ENCODE measurements around the gene NFIB.

NFIB gene

DNA sequence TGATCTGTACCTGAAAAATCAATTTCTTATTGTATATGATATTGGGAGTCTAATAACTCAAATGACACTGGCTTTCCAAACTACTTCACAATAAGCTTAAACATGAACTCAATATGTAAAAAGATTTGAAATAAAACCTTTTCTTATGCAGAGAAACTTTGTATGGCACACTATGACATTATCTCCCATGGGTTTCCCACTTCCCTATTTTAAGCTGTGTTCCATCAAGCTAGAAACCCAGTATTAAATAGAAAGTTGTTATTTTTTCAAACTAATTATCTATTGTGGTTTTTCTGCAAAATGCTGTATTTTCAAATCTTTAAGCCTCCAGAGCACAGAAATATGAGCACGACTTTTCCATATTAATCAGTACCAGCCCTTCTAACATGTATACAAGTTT is 174.7 kb downstream of the NFIB start:
- DNase-seq: no peak

DNA sequence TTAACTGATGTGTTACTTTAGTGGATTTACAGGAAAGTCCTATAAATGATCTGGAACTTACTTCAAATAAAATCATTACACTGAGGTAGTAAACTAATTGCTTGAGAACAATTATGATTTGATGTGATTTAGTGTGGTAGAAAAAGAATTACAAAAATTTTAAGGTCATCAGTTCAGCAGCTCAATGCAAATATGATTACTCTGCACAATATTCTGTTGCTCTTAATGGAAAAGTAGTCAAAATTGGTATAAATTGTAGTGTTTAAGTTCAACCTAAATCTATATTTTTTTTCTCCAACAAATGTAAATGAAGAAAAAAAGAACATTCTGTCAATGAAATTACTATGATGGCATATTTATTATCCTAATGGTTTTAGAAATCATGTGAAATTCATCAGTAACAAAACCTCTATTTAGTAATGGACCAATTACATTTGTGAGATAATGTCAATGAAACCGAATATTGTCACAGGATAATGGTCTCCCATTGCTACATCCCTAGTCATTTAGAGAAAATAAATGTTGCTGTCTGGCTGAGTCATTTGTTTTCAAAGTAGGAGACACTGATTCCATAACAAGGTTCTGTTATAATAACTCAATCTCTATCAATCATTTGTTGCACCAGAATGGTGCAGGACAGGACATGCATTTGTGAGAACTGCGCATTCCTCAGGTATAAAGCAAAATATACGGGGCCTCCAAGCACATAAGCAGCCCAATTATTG is 177.1 kb downstream of the NFIB start:
- no peak for DNase-seq

DNA sequence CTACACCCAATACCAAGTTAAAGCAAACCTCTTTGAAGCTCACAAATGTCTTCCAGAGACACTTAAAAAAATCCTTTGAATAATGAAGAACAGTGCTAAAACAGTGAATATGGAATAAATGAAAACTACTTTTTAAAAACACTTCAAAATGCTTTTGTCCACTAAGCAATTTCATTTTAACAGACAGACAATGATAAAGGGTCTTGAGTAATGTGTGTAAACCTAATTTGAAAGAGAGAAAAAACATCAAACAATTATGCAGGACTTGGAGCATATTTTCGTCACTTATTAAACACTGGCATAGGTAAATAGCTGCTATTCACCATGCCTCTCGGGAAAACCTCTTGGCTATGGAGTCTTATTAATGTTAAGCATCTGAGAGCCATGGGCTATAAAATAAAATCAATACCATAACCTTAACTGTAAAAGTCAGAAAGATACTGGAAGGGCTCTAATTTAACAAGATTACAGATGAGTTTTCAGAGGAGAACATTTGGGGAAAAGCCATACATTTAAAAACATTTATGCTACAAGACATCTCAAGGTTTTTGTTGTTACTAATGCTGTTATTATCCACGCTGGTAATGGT is 177.8 kb downstream of the NFIB start:
- DNase-seq: no peak

DNA sequence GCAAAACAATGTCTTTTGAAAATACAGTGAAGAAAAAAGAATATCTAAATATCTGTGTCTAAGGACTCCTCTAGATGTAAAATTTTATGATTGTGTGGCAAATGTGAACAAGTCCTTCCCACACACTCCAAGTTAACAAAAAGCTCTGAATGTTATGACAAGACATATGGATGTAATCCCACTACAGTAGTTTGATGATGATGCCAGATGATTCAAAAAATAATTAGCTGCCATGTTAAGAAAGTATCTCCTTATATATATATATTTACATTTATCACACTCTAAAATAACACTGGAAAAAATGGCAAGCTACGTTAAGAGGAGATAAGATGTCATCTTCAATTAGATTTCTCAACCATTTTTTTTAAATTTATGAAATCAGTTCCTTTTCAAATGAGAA is 178.5 kb downstream of the NFIB start:
- DNase-seq: no peak

DNA sequence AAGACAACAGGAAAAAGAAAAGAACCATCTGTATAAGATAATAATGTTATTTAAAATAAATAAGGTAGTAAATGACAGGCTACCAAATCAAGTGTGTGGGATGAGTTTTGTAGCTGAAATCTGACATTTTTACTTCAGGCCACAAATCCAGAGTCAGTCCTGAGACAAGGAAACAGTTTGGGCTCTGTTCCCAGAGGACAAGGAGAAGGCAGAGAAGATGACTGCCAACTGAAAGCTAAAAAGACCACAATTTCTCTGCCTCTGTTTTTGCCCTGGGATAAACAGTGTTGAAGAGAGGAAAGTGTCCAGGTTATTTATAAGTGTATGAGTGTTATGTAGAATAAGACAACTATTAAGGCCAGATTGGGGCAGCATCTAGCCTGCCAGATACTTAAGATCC is 180.5 kb downstream of the NFIB start:
- DNase-seq: no peak

DNA sequence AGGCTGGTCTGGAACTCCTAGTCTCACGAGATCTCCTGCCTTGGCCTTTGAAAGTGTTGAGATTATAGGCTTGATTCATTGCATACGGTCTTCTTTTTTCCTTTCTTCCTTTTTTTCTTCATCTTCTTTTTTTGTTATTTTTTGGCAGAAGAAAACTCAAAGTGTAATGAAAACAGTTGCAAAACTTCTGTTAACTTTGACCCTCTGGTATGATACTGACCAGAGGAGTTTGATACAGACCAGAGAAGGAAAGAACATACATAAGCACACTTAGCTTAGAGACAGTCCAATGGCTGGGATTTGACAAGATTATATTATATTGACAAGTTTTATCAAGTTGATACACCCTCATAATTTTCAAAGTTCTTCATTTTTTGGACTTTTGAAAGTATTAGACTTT is 181.2 kb downstream of the NFIB start:
- DNase-seq: no peak

DNA sequence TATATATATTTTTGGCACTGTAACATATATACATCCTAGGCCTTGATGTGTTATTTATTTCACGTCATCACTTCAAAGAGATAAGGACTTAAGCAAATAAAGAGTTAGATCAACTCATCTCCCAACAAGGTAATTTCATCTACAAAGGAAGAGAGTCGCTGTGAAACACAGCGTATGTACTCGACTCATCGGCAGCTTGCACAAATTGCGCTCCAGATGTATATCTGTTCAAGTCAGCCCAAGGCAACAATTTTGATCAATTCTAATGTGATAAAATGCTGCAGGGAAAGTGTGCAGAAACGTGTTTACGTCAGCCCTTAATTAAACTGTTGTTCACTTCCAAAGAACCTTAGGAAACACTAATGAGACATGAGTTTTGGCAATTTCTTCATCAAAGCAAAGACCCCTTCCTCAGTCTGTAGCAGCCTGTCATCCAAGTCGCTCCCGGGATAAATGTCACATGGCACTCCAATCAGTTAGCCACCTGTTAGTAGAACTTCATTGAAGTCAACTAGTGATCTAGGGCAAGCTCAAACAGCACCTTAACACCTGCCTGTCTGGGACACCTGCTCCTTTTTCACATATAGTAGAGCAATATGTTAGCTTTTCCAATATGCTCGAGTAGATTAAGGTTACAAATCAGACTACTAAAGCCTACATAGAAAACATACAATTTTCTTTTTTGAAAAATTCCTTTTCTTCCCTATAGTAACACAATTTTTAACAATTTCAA is 182.4 kb downstream of the NFIB start:
- DNase-seq: no peak

DNA sequence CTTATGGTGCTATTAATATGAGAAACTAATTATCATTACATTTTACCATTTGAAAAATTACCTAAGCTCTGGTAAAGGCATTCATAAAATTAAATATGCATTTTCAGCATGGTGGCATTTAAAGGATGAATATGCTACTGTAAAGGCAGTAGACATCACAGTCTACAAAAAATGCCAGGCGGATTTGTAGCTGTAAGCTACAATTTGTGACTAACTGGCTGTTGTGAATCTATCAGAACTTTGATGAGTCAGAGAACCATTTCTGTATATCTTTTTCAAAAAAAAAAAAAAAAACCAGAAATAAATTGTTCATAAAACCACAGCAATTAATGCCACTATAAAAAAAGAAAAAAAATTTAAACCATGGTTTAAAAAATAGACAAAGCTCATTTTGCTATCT is 186.3 kb downstream of the NFIB start:
- DNase-seq: no peak

DNA sequence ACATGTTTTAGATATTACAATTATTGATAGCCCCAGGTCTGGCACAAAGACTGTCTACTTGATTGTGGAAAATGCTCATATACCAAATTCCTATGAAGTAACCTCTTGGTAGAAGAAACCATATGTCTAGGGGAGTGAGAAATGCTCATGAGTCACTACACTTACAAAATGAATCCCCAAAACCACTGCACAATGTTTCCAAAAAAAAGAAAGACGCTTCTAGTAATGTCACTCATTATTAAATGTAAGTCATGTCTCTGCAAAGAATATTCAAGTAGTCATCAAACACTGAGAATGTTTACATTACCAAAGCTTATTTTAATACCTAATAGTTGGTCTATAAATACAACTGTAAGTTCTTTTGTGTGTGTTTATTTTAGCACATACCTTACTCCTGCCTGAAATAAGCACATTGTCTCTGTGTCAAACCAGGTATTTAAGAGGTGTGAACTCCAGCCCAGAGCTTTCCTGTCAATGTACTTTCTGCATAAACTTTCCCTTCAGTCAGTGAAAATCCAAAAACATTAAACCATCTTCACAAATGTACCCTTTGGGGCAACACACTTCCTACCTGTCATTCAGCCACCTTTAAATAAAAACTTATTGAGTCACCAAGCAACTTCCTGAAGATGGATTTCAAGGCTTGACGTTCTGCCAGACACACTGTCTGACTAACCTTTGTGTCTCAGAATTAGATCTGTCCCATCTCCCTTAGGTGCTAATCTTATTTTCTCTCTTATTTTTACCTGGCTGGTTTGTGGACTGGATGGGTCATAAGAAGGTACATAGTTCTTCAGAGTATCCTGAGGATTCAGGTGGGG is 194.0 kb downstream of the NFIB start:
- no peak for DNase-seq

DNA sequence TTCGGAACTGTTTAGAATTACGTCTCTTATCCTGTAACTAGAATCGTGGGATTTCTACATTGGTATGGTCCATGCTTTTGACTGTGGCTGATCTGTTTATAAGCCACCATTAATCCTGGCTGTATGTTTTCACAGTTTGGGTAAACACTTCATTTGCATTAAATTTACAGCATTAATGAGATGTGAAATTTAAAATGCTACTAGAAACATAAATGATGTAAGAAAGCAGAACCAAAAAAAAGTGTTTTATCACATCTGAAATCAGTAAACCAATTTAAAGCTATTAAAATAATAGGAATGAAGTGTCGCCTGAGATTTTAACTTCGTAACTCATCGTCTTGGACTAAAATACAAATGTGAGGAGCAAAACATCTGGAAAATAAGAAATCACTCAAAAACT is 201.7 kb downstream of the NFIB start:
- no peak for DNase-seq

DNA sequence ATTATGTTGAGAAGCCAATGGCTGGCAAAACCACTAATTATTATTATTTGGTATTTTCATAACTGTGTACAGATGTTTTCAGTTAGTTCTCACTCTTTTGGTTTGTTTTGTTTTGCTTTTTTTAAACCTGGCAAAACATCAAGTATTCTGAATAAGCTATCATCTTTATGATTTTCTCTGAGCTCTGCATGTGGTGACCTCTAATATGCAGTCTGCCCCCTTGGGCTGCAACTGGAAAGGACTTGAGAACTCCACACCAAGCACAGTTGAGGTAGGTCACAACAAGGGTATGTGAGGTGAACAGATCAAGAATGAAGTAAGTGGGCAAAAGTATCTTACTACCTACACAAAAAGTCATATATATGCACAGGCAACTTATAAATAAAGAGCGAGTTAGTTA is 202.2 kb downstream of the NFIB start:
- DNase-seq: no peak

DNA sequence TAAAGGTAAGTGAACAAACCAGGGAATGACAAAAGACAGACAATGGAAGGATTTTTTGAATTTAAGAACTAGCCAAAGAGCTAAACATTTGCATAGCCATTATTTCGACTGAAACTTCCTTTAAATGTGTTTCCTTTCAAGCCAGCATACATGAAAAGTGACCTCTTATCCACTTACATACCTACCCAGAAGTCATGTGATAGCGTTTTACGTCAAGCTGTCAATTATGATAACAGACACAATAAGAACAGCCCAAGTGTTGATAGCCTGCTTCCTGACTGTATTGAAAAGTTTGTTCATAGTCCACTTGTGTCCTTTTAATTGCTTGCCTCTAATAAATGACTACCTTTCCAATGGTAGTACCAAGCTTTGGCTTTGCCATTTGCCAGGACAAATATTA is 206.0 kb downstream of the NFIB start:
- DNase-seq: no peak

DNA sequence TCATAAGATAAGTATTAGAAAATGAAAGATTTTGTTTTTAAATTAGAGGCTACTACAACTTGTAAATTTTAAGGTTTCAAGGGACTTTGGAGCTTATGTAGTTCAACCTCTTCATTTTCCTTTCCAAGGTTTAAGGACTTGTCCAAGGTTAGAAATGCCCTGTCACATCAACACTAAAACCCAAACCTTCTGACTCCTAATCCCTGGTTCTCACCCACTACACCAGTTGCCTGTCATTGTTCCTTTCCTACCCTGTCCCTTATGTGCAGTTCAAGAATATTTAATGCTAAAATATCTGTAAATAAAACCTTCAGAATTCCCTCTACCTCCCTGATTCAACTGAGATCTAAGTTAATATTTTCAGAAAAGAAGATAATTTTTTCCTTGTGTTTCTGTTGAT is 206.4 kb downstream of the NFIB start:
- no peak for DNase-seq

DNA sequence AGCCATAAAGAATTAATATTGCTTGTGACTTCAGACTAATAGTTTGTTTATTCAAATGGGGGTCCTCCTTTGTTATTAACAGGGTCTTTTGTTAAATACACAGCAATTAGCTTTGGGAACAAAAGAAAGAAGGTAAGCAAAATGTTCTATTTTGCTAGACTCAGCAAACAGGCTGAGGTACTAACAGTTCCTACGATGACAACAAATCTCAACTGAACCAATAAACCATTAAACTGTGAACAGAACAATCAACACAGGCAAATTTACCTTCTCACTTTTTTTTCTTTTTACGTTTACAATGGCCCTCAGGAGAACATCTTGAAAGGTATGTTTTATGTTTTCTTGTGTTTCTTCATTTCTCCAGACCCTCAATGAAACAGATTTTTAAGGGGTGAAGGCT is 207.2 kb downstream of the NFIB start:
- DNase-seq: no peak

DNA sequence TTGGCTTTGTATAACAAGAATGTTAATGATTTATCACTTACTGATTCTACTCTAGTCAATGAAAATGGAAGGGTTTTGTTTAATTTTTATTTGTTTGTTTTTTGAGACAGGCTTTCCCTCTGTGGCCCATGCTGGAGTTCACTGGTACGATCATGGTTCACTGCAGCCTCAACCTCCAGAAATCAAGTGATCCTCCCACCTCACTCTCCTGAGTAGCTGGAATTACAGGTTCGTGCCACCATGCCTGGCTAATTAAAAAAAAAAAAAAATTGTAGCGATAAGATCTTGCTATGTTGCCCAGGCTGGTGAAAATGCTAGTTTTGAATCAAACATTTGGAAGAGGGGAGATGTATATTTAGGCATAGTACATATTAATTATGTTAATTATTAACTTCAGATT is 209.4 kb downstream of the NFIB start:
- DNase-seq: no peak

DNA sequence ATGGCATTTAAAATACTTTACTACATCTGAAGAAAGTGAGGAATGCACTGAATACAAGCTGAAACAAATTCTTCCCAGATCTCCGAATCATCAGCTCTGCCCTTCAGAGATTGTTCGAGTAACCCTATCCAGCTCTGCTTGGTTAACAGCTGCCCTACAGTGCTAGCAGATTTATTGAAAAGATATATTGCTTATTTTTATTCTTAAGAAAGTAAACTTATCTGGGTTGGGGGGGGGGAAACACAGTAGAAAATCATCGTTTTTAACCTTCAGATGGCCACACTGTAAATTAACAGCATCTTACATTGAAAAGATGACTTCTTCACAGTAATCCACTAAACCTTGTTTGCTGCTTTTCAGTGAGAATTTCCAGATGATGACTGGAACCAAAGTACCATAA is 210.8 kb downstream of the NFIB start:
- no peak for DNase-seq

DNA sequence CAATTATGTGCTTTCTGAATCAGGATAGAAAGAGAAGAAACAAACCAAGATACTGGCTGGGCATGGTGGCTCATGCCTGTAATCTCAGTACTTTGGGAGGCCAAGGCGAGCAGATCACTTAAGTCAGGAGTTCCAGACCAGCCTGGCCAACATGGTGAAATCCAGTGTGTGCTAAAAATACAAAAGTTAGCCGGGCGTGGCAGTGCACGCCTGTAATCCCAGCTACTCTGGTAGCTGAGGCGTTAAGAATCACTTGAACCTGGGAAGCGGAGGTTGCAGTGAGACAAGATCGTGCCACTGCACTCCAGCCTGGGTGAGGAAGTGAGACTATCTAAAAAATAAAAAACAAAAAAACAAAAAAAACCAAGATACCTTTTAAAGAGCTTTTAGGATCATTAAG is 214.2 kb downstream of the NFIB start:
- DNase-seq: no peak

DNA sequence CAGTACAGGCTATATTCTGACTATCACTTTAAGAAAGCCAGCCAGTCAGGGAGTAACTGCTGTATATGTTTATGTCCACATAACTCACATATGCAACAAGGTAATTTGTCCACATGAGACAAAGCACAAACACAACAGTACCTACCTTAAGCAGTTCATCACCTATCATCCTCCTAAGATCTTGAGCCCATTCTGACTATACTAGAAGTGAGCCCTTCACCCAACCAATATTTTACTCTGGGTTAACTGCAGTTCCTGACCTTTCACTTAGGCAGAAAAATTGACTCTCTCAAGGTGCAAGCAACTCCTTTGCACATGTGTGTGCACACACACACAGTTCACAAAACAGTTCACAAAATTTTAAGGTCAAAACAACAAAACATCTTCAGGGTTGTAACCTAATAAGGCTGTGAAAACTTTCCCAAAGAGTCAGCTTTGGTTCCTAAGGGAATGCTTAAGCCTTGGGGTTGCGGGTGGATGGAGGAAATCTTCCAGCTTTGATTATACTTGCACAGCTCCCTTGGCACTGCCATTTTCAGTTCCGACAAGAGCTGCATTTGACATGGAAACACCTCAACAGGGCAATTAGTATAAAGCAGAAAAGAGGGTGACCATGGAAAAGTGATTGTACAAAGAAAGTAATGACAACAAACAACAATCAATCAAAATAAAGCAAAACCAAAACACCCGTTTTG is 215.3 kb downstream of the NFIB start:
- DNase-seq: no peak

DNA sequence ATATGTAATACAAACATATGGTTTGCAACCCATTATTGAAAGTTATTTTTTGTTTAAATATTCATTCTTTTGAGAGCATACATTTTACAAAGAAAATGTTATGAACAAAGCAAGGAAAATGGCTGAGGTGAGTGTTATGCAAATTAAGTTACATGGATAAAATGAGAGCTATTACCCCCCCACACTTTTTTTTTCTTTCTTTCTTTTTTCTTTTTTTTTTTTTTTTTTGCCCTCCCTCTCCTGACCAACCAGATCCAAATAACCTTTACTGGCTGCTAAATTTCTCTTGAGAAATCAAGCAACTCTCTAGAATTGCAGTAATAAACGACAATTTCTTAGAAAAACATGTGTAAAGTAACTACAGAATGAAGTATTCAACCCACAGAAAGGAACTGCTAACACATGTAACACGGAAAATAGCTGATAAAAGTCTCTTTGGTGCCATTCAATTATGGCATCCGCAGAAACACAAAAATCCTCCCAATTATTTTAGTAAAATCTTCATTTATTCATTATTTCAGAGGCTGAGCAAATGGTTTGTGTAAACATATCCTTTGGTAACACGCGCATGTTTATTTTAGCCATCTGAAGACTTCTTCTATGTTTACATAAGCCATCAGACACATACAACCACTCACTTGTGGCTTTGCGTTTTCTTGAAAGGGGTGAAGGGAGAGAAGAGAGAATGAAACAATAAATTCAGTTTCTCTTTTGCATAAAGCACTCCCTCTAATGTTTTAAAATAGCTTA is 216.1 kb downstream of the NFIB start:
- no peak for DNase-seq

DNA sequence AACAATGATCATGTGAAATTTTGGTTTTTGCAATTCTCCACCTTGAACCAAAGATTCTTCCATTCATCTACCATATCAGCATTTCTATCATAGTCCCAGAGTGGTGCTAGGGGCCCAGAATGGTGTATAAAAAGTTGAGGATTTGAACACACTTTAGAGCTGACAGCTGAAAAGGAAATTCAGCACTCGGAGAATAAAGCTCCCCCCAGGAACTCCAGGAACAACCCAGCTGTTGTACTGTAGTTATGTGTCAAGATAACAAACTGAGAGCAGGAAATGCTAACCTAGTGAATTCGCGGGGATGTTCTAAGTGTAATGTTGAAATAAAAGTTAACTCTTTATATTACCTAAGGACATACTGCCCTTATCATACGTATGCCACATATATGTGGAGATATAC is 216.7 kb downstream of the NFIB start:
- no peak for DNase-seq

DNA sequence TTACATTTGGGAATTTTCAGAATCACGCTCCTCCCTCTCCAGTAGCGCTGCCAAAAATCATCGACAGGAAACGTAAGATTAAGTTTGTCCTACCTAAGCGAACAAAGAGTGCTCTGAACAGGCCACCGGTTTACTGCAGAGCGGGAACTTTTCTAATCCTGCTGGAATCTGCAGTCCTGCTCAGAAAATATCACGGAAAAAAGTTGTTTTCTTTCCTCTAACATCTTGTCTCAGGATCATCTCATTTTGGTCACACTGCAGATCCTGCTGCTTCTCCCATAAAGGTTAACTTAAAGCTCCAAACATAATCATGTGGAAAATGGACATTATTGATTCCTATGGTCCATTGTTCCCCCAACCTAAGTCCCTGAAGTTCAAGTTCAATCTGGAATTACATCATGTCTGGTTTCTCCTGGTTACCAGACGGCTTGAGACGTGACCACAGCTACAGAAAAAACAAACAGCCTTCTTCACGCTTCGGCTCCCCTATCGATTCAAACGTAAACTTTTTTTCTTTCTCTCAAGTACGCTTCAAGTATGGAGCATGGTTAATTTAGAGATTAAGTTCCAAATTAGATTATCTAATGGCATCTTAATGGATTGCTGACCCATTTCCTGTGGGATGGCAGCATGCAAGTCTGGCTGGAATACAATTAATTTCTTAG is 217.6 kb downstream of the NFIB start:
- no peak for DNase-seq

DNA sequence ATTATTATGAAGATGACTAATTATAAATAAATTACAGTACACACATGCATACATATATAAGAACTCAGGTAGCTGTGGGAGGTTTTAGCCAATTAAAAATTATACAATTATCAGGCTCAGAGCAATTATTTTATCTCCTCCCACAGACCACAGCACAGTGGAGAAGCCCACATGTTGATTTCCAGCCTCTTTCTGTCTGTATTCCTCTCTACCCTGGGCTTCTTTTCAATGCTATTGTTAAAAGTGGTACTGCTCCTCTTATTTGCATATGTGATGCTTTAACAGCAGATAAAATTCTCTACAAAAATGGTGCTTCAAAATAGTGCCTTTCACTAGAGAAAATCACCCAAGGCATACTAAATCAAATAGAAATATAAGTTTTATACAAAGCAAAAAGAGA is 218.7 kb downstream of the NFIB start:
- no peak for DNase-seq
